HCT116 (cell line): ENCODE data around the gene PRIM1.

Experiments used
- CEBPB ChIP-seq: IDR thresholded peaks from 2 replicates; pipeline ENCODE4 v1.6.1; 2012; ENCODE audit warnings: low read depth
- POLR2A ChIP-seq: IDR thresholded peaks from 2 replicates; pipeline ENCODE4 v1.7.0; 2011; ENCODE audit warnings: borderline replicate concordance; ENCODE audit not compliant: insufficient read depth, insufficient read length; ENCODE audit errors: extremely low read depth
- RAD21 ChIP-seq: IDR thresholded peaks from 2 replicates; pipeline ENCODE4 v1.6.1; 2012; ENCODE audit warnings: low read depth, mild to moderate bottlenecking
- TCF7L2 ChIP-seq: IDR thresholded peaks from 2 replicates; pipeline ENCODE4 v1.7.0; 2011; ENCODE audit warnings: borderline replicate concordance, inconsistent platforms; ENCODE audit not compliant: insufficient read depth, insufficient read length; ENCODE audit errors: extremely low read depth
- TF ChIP-seq, protein P1 (sequence below), 3 experiments: fragments of 200-600 bp in 1 of 3; sonication (generic) in 1 of 3; IDR thresholded peaks in 2 of 3; conservative IDR thresholded peaks in 1 of 3; 2 replicates each; pipeline ENCODE4 v1.5.1; 2012 to 2017; ENCODE audit warnings: low read depth in 2 of 3, low read length in 2 of 3, antibody characterized with exemption in 1 of 3, borderline replicate concordance in 1 of 3, control low read depth in 1 of 3, mild to moderate bottlenecking in 1 of 3, mixed read lengths in 1 of 3, mixed run types in 1 of 3, moderate library complexity in 1 of 3; ENCODE audit not compliant: insufficient read depth in 1 of 3

GRCh38 chr12:56720731-56721151, 31.4 kb downstream of the PRIM1 start:
- TF ChIP-seq, protein P1, sequence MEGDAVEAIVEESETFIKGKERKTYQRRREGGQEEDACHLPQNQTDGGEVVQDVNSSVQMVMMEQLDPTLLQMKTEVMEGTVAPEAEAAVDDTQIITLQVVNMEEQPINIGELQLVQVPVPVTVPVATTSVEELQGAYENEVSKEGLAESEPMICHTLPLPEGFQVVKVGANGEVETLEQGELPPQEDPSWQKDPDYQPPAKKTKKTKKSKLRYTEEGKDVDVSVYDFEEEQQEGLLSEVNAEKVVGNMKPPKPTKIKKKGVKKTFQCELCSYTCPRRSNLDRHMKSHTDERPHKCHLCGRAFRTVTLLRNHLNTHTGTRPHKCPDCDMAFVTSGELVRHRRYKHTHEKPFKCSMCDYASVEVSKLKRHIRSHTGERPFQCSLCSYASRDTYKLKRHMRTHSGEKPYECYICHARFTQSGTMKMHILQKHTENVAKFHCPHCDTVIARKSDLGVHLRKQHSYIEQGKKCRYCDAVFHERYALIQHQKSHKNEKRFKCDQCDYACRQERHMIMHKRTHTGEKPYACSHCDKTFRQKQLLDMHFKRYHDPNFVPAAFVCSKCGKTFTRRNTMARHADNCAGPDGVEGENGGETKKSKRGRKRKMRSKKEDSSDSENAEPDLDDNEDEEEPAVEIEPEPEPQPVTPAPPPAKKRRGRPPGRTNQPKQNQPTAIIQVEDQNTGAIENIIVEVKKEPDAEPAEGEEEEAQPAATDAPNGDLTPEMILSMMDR (IDR thresholded peaks at IDR 0.05 in 2 of 3, conservative IDR thresholded peaks at IDR 0.05 in 1 of 3; ENCODE audit: borderline replicate concordance in 1 of 3, insufficient read depth in 1 of 3, low read depth in 2 of 3, low read length in 2 of 3) = no peak
- TF ChIP-seq TCF7L2 = no peak
- TF ChIP-seq POLR2A = no peak
- no peak for TF ChIP-seq CEBPB
- TF ChIP-seq RAD21 = no peak
